Loucy (cell line): Measurements from ENCODE around the gene KLF8.

Source experiments
- H2AFZ ChIP-seq: fragments of 200-600 bp; sonication (generic); 2 replicates; pipeline ENCODE4 v1.6.0; 2016; ENCODE audit warnings: antibody characterized with exemption, mild to moderate bottlenecking, low read length, moderate library complexity
- H3F3A ChIP-seq: fragments of 200-600 bp; 2 replicates; pipeline ENCODE4 v1.6.0; 2016; ENCODE audit warnings: antibody characterized with exemption, low read depth, mild to moderate bottlenecking
- H3K27me3 ChIP-seq: fragments of 200-600 bp; sonication (generic); 2 replicates; pipeline ENCODE4 v1.6.1; 2014; ENCODE audit warnings: low read length, mild to moderate bottlenecking; ENCODE audit not compliant: insufficient read depth, poor library complexity, severe bottlenecking
- H3K36me3 ChIP-seq: fragments of 200-600 bp; sonication (generic); 2 replicates; pipeline ENCODE4 v1.6.1; 2016; ENCODE audit warnings: low read length; ENCODE audit not compliant: insufficient read depth
- H3K4me1 ChIP-seq: fragments of 200-600 bp; sonication (generic); 2 replicates; pipeline ENCODE4 v1.5.1; 2014; ENCODE audit warnings: low read length, mild to moderate bottlenecking; ENCODE audit not compliant: insufficient read depth, poor library complexity, severe bottlenecking
- H3K4me2 ChIP-seq: fragments of 200-600 bp; sonication (generic); 2 replicates; pipeline ENCODE4 v1.6.0; 2014; ENCODE audit warnings: antibody characterized with exemption, low read length, low read depth, mild to moderate bottlenecking; ENCODE audit not compliant: poor library complexity, severe bottlenecking
- H3K4me3 ChIP-seq: fragments of 200-600 bp; sonication (generic); 2 replicates; pipeline ENCODE4 v1.5.1; 2014; ENCODE audit warnings: low read length, mild to moderate bottlenecking, mixed read lengths; ENCODE audit not compliant: poor library complexity, severe bottlenecking
- H3K79me2 ChIP-seq: fragments of 200-600 bp; sonication (generic); 2 replicates; pipeline ENCODE4 v1.6.1; 2014; ENCODE audit warnings: low read length; ENCODE audit not compliant: insufficient read depth
- H3K9ac ChIP-seq: fragments of 200-600 bp; sonication (generic); 2 replicates; pipeline ENCODE4 v1.6.0; 2014; ENCODE audit warnings: mild to moderate bottlenecking, low read depth, low read length, moderate library complexity; ENCODE audit not compliant: poor library complexity, severe bottlenecking
- H3K9me2 ChIP-seq: fragments of 200-600 bp; sonication (generic); replicated peaks from 2 replicates; pipeline ENCODE4 v1.6.1; 2016; ENCODE audit warnings: low read depth, low read length, mixed read lengths
- H3K9me3 ChIP-seq: fragments of 200-600 bp; sonication (generic); 2 replicates; pipeline ENCODE4 v1.6.1; 2014; ENCODE audit warnings: mild to moderate bottlenecking, antibody characterized with exemption, low read length, low read depth; ENCODE audit not compliant: insufficient read depth
- H4K20me1 ChIP-seq: fragments of 200-600 bp; sonication (generic); 2 replicates; pipeline ENCODE4 v1.6.0; 2014; ENCODE audit warnings: antibody characterized with exemption, low read length, mild to moderate bottlenecking; ENCODE audit not compliant: insufficient read depth, poor library complexity, severe bottlenecking
- EZH2phosphoT487 ChIP-seq: fragments of 200-600 bp; IDR thresholded peaks from 2 replicates; pipeline ENCODE4 v1.6.1; 2018; ENCODE audit warnings: antibody characterized with exemption, mild to moderate bottlenecking, moderate library complexity, borderline replicate concordance
- TF ChIP-seq, protein P1 (sequence below): fragments of 200-600 bp; sonication (generic); conservative IDR thresholded peaks from 2 replicates; pipeline ENCODE4 v1.5.1; 2014; ENCODE audit warnings: mild to moderate bottlenecking, antibody characterized with exemption, low read length

KLF8 gene

DNA sequence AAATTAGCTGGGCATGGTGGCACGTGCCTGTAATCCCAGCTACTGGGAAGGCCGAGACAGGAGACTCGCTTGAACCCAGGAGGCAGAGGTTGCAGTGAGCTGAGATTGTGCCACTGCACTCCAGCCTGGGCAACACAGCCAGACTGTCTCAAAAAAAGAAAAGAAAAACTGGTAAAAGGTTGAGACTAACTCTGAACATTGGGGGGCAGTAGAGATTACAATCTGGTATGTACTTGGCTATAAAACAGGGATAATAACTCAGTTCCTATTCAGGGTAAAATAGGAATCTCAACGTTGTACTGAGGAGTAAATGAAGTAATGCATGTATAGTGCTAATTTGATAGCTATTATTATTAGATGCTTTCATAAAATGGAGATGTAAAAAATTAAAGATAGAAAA lies 12.5 kb upstream of the KLF8 start:
- Histone ChIP-seq H3K4me1 (no peaks in the 10 kb centered on the region), H3K36me3 (no peaks in the 10 kb centered on the region), H3K9ac (no peak overlapping the region), H2AFZ (no peak overlapping the region), H3K9me2 (no peaks in the 10 kb centered on the region), H3K79me2 (no peaks in the 10 kb centered on the region), H3F3A (no peaks in the 10 kb centered on the region), H4K20me1 (no peaks in the 10 kb centered on the region), H3K4me2 (no peak overlapping the region), H3K27me3 (no peaks in the 10 kb centered on the region), H3K9me3 (no peaks in the 10 kb centered on the region), H3K4me3 (no peak overlapping the region)
- TF ChIP-seq, protein P1, sequence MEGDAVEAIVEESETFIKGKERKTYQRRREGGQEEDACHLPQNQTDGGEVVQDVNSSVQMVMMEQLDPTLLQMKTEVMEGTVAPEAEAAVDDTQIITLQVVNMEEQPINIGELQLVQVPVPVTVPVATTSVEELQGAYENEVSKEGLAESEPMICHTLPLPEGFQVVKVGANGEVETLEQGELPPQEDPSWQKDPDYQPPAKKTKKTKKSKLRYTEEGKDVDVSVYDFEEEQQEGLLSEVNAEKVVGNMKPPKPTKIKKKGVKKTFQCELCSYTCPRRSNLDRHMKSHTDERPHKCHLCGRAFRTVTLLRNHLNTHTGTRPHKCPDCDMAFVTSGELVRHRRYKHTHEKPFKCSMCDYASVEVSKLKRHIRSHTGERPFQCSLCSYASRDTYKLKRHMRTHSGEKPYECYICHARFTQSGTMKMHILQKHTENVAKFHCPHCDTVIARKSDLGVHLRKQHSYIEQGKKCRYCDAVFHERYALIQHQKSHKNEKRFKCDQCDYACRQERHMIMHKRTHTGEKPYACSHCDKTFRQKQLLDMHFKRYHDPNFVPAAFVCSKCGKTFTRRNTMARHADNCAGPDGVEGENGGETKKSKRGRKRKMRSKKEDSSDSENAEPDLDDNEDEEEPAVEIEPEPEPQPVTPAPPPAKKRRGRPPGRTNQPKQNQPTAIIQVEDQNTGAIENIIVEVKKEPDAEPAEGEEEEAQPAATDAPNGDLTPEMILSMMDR, result peak; percentile 34
- TF ChIP-seq EZH2phosphoT487, result no peak

DNA sequence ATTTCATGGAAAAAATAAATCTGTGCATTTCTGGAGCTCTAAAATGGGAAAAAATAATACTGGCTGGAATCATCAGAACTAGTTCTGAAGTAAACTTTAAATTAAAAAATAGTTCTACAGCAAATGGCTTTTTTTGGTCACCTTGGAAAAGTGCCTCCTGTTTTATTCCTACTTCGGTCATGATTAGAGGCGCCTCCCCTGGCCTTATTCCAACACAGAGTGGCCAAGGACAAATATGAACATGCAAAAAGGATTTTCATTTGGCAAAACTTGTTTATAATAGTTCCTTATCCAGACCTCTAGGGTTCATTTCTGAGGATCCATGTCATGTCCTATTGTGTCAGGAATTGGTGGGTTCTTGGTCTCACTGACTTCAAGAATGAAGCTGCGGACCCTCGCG lies 11.1 kb upstream of the KLF8 start:
- no peak overlapping the region for H3K4me3 ChIP-seq
- no peaks in the 10 kb centered on the region for H3K4me1 ChIP-seq
- H3K4me2 ChIP-seq, result no peak overlapping the region
- no peaks in the 10 kb centered on the region for H3F3A ChIP-seq
- H3K27me3 ChIP-seq, result no peaks in the 10 kb centered on the region
- no peaks in the 10 kb centered on the region for H3K9me3 ChIP-seq
- no peak overlapping the region for H2AFZ ChIP-seq
- no peaks in the 10 kb centered on the region for H4K20me1 ChIP-seq
- TF ChIP-seq, protein P1, result no peak
- no peak for TF ChIP-seq EZH2phosphoT487
- no peaks in the 10 kb centered on the region for H3K9me2 ChIP-seq
- H3K79me2 ChIP-seq, result no peaks in the 10 kb centered on the region
- no peaks in the 10 kb centered on the region for H3K36me3 ChIP-seq
- H3K9ac ChIP-seq, result no peak overlapping the region

DNA sequence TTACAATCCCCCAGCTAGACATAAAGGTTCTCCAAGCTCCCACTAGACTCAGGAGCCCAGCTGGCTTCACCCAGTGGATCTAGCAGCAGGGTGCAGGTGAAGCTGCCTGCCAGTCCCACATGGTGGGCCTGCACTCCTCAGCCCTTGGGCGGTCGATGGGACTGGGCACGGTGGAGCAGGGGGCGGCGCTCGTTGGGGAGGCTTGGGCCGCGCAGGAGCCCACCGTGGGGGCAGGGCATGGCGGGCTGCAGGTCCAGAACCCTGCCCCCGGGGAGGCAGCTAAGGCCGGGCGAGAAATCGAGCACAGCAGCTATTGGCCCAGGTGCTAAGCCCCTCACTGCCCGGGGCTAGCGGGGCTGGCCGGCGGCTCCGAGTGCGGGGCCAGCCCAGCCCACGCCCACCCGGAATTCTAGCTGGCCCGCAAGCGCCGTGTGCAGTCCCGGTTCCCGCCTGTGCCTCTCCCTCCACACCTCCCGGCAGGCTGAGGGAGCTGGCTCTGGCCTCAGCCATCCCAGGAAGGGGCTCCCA lies 9.6 kb upstream of the KLF8 start:
- no peaks in the 10 kb centered on the region for H3K9me3 ChIP-seq
- H3K4me2 ChIP-seq, result no peak overlapping the region
- no peaks in the 10 kb centered on the region for H3F3A ChIP-seq
- H2AFZ ChIP-seq, result no peak overlapping the region
- no peak overlapping the region for H3K9ac ChIP-seq
- no peaks in the 10 kb centered on the region for H3K27me3 ChIP-seq
- TF ChIP-seq, protein P1, result no peak
- TF ChIP-seq EZH2phosphoT487, result no peak
- no peaks in the 10 kb centered on the region for H4K20me1 ChIP-seq
- H3K79me2 ChIP-seq, result no peaks in the 10 kb centered on the region
- H3K4me1 ChIP-seq, result no peaks in the 10 kb centered on the region
- no peaks in the 10 kb centered on the region for H3K9me2 ChIP-seq
- no peaks in the 10 kb centered on the region for H3K36me3 ChIP-seq
- H3K4me3 ChIP-seq, result no peak overlapping the region
